SK-N-SH (cell line): ENCODE results near the gene KLHL33.
"Not testable (repeated sequence)": the region's sequence is repeated elsewhere in the genome, so short reads cannot be mapped to it uniquely, and the experiment has no call there.

ENCODE experiments used
- CTCF ChIP-seq: fragments of 200-600 bp; sonication (generic); IDR thresholded peaks from 2 replicates; pipeline ENCODE4 v1.6.1; 2017; ENCODE audit warnings: antibody characterized with exemption, mild to moderate bottlenecking, moderate library complexity
- EP300 ChIP-seq, 2 experiments: IDR thresholded peaks; 2 replicates each; pipeline versions ENCODE4 v1.4.0 to v1.6.1; 2012; ENCODE audit warnings: borderline replicate concordance in 1 of 2, low read depth in 1 of 2, low read length in 1 of 2
- FOXJ3 ChIP-seq: sonication (generic); formaldehyde crosslinking; IDR thresholded peaks from 2 replicates; pipeline ENCODE4 v1.5.1; 2020; ENCODE audit warnings: mild to moderate bottlenecking, missing genetic modification reagents
- GABPA ChIP-seq: IDR thresholded peaks from 2 replicates; pipeline ENCODE4 v1.4.0; 2012; ENCODE audit warnings: low read depth, mild to moderate bottlenecking
- TAF1 ChIP-seq: IDR thresholded peaks from 2 replicates; pipeline ENCODE4 v1.6.1; 2012; ENCODE audit warnings: low read depth, mild to moderate bottlenecking, low read length, moderate library complexity, borderline replicate concordance
- ZBTB33 ChIP-seq: IDR thresholded peaks from 2 replicates; pipeline ENCODE4 v1.4.0; 2012; ENCODE audit warnings: low read depth, borderline replicate concordance

- TF ChIP-seq TAF1; EP300 (IDR thresholded peaks at IDR 0.05; ENCODE audit: borderline replicate concordance in 1 of 2, low read depth in 1 of 2, low read length in 1 of 2); ZBTB33; FOXJ3; CTCF; GABPA: not testable (repeated sequence)
Measured at GRCh38 chr14:20443650-20444049, 7.7 kb upstream of the KLHL33 start.
